Gastroesophageal sphincter (tissue), 3 donors: Measurements from ENCODE around the gene SLC7A8.

ENCODE experiments used
- EP300 ChIP-seq: sonication (generic); formaldehyde crosslinking; IDR thresholded peaks from one replicate; pipeline ENCODE4 v1.6.1; 2017; ENCODE audit warnings: antibody characterized with exemption, mild to moderate bottlenecking
- POLR2A ChIP-seq, 2 donors: fragments of 450-650 bp; IDR thresholded peaks; one replicate each; pipeline ENCODE4 v1.6.1; 2017; ENCODE audit warnings: antibody characterized with exemption in 2 of 2, mild to moderate bottlenecking in 2 of 2, moderate library complexity in 1 of 2
- POLR2AphosphoS5 ChIP-seq: sonication (generic); formaldehyde crosslinking; IDR thresholded peaks from one replicate; pipeline ENCODE4 v1.6.1; 2017; ENCODE audit warnings: antibody characterized with exemption
- TF ChIP-seq, protein P1 (sequence below), 4 experiments: fragments of 200-600 bp in 2 of 4; fragments of 450-650 bp in 2 of 4; sonication (generic) in 1 of 4; IDR thresholded peaks; one replicate each; pipeline ENCODE4 v1.5.1; 2017 to 2019; ENCODE audit warnings: antibody characterized with exemption in 4 of 4, mild to moderate bottlenecking in 2 of 4, moderate library complexity in 2 of 4

DNA sequence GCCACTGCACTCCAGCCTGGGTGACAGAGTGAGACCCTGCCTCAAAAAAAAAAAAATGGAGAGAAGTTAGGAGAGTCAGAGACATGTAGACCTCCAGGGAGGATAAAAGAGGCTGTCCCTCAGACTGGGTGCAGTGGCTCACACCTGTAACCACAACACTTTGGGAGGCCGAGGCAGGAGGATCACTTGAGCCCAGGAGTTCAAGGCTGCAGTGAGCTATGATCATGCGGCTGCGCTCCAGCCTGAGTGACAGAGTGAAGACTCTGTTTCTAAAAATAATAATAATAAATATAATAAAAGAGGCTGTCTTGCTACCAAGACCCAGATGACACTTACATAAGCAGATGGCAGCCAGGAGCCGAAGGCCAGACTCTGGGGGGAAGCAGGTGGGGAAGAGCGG, 18.5 kb downstream of the SLC7A8 start:
- TF ChIP-seq POLR2A (IDR thresholded peaks at IDR 0.05) (no peak), POLR2AphosphoS5 (no peak), EP300 (no peak)
- TF ChIP-seq, protein P1, sequence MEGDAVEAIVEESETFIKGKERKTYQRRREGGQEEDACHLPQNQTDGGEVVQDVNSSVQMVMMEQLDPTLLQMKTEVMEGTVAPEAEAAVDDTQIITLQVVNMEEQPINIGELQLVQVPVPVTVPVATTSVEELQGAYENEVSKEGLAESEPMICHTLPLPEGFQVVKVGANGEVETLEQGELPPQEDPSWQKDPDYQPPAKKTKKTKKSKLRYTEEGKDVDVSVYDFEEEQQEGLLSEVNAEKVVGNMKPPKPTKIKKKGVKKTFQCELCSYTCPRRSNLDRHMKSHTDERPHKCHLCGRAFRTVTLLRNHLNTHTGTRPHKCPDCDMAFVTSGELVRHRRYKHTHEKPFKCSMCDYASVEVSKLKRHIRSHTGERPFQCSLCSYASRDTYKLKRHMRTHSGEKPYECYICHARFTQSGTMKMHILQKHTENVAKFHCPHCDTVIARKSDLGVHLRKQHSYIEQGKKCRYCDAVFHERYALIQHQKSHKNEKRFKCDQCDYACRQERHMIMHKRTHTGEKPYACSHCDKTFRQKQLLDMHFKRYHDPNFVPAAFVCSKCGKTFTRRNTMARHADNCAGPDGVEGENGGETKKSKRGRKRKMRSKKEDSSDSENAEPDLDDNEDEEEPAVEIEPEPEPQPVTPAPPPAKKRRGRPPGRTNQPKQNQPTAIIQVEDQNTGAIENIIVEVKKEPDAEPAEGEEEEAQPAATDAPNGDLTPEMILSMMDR (IDR thresholded peaks at IDR 0.05), result no peak
